K562 (cell line): ENCODE results near the gene TYROBP. TPM values are rescaled to one million over a fixed set of nuclear protein-coding genes. Genes with fewer than 3 reads are reported as not detected.

Experiments used
- ATAC-seq: fragments of 200-7000 bp; cut with Tn5 transposase; 3 replicates; pipeline ENCODE4 v1.9.1; 2020; ENCODE audit warnings: moderate library complexity
- BruUV-seq: library from RNA; stranded (reverse); fragments of 400-500 nt; replicated peaks from 2 replicates; lab custom pipeline; 2021; lab: Mats Ljungman, UMichigan
- CTCF ChIA-PET: fragments of 300-600 bp; formaldehyde crosslinking; extraction: SDS; loops from one replicate; lab custom pipeline; 2021; ENCODE audit warnings: low intra/inter-chr PET ratio; lab: Yijun Ruan, JAX
- POLR2A ChIA-PET: fragments of 300-600, 350-650 bp; sonication (Branson Sonifier 250); formaldehyde crosslinking; extraction: SDS; loops from one replicate; lab custom pipeline; 2021; ENCODE audit warnings: antibody characterized with exemption, inconsistent platforms; lab: Yijun Ruan, JAX
- DNase-seq, 4 experiments: peaks; one replicate each; pipeline versions ENCODE4 v3.0.0 to v3.0.0-alpha.2; 2011 to 2018; ENCODE audit warnings: low spot score in 3 of 4, mixed read lengths in 3 of 4; ENCODE audit errors: extremely low read depth in 1 of 4
- FAIRE-seq: peaks from 2 replicates; lab custom pipeline; 2011; peaks lifted over from hg19 to GRCh38; lab: Jason Lieb, UNC
- H2AFZ ChIP-seq: 2 replicates; pipeline ENCODE4 v1.6.0; 2011; ENCODE audit warnings: low read depth, low read length, control low read depth, inconsistent platforms
- H3K27ac ChIP-seq: fragments of 200-600 bp; 3 replicates; pipeline ENCODE4 v1.8.0; 2011; ENCODE audit warnings: low read depth, mild to moderate bottlenecking, control low read depth, inconsistent platforms, low read length, moderate library complexity, mixed read lengths; ENCODE audit errors: extremely low read depth
- H3K27me3 ChIP-seq, 2 experiments: fragments of 300-600 bp in 1 of 2; 2 replicates in 1 of 2; 3 replicates in 1 of 2; pipeline versions ENCODE4 v1.6.0 to v1.8.0; 2011; ENCODE audit warnings: inconsistent platforms in 2 of 2, low read length in 2 of 2, mild to moderate bottlenecking in 1 of 2, mixed read lengths in 1 of 2, moderate library complexity in 1 of 2; ENCODE audit not compliant: control insufficient read depth in 2 of 2, insufficient read depth in 2 of 2
- H3K36me3 ChIP-seq: fragments of 300-600 bp; 3 replicates; pipeline ENCODE4 v1.8.0; 2011; ENCODE audit warnings: mild to moderate bottlenecking, low read length, inconsistent platforms; ENCODE audit not compliant: control insufficient read depth, insufficient read depth
- H3K4me1 ChIP-seq, 2 experiments: fragments of 200-600 bp in 1 of 2; replicated peaks in 1 of 2; 2 replicates in 1 of 2; 3 replicates in 1 of 2; pipeline versions ENCODE4 v1.5.1 to v1.8.0; 2011; ENCODE audit warnings: inconsistent platforms in 2 of 2, low read length in 2 of 2, mild to moderate bottlenecking in 1 of 2, mixed read lengths in 1 of 2, moderate library complexity in 1 of 2; ENCODE audit not compliant: control insufficient read depth in 2 of 2, insufficient read depth in 2 of 2
- H3K4me2 ChIP-seq: 2 replicates; pipeline ENCODE4 v1.6.1; 2011; ENCODE audit warnings: low read length, control low read depth, inconsistent platforms, mixed read lengths; ENCODE audit not compliant: insufficient read depth
- H3K4me3 ChIP-seq: fragments of 200-600 bp; sonication (generic), shearing (Covaris generic); 2 replicates; pipeline ENCODE4 v1.5.1; 2016; ENCODE audit warnings: control low read depth, inconsistent platforms
- H3K79me2 ChIP-seq: fragments of 200-600 bp; 3 replicates; pipeline ENCODE4 v1.8.0; 2011; ENCODE audit warnings: low read length, inconsistent platforms; ENCODE audit not compliant: control insufficient read depth, insufficient read depth
- H3K9ac ChIP-seq, 2 experiments: 2 replicates each; pipeline versions ENCODE4 v1.6.0 to v1.6.1; 2011; ENCODE audit warnings: low read depth in 2 of 2, low read length in 2 of 2, control low read depth in 1 of 2, inconsistent platforms in 1 of 2, mild to moderate bottlenecking in 1 of 2, mixed read lengths in 1 of 2; ENCODE audit not compliant: insufficient read depth in 1 of 2
- H3K9me1 ChIP-seq: one replicate; pipeline ENCODE4 v1.6.0; 2011; ENCODE audit warnings: inconsistent platforms, mild to moderate bottlenecking, low read length, moderate library complexity; ENCODE audit not compliant: control insufficient read depth, insufficient read depth
- H3K9me3 ChIP-seq: replicated peaks from 2 replicates; pipeline ENCODE4 v1.5.1; 2011; ENCODE audit warnings: low read depth, low read length, inconsistent platforms; ENCODE audit not compliant: control insufficient read depth, insufficient read depth
- H4K20me1 ChIP-seq: replicated peaks from 2 replicates; pipeline ENCODE4 v1.6.1; 2011; ENCODE audit warnings: low read length, inconsistent platforms, mixed read lengths; ENCODE audit not compliant: control insufficient read depth, insufficient read depth
- CBFA2T2 ChIP-seq: fragments of 450-650 bp; conservative IDR thresholded peaks from 2 replicates; pipeline ENCODE4 v1.6.1; 2017; ENCODE audit warnings: mild to moderate bottlenecking
- HNRNPK ChIP-seq: fragments of 200-400 bp; formaldehyde crosslinking; IDR thresholded peaks from one replicate; pipeline ENCODE4 v1.6.1; 2018; ENCODE audit warnings: mild to moderate bottlenecking, low read depth, low read length; ENCODE audit not compliant: poor library complexity, severe bottlenecking
- KAT8 ChIP-seq: fragments of 450-650 bp; IDR thresholded peaks from 2 replicates; pipeline ENCODE4 v1.6.1; 2016; ENCODE audit warnings: low read depth, mild to moderate bottlenecking
- PHB2 ChIP-seq: fragments of 450-650 bp; IDR thresholded peaks from 2 replicates; pipeline ENCODE4 v1.6.1; 2017; ENCODE audit warnings: low read depth
- PTRF ChIP-seq: fragments of 450-650 bp; IDR thresholded peaks from 2 replicates; pipeline ENCODE4 v1.6.1; 2016; ENCODE audit warnings: mild to moderate bottlenecking, missing genetic modification characterization, missing compliant biosample characterization
- RB1 ChIP-seq: fragments of 450-650 bp; IDR thresholded peaks from 2 replicates; pipeline ENCODE4 v1.6.1; 2017; ENCODE audit warnings: low read depth, mild to moderate bottlenecking
- TOE1 ChIP-seq, 2 experiments: fragments of 450-650 bp in 1 of 2; sonication (generic) in 1 of 2; formaldehyde crosslinking in 1 of 2; IDR thresholded peaks; 2 replicates each; pipeline versions ENCODE4 v1.7.1 to v1.8.0; 2016 to 2022; ENCODE audit warnings: borderline replicate concordance in 2 of 2, mild to moderate bottlenecking in 2 of 2, antibody characterized with exemption in 1 of 2, inconsistent platforms in 1 of 2, low read depth in 1 of 2, missing genetic modification reagents in 1 of 2, moderate library complexity in 1 of 2
- ZNF12 ChIP-seq: sonication (generic); formaldehyde crosslinking; IDR thresholded peaks from 2 replicates; pipeline ENCODE4 v1.4.0; 2020; ENCODE audit warnings: mild to moderate bottlenecking, missing genetic modification reagents
- ZNF324 ChIP-seq: fragments of 250-450 bp; sonication (Bioruptor Pico); IDR thresholded peaks from 2 replicates; pipeline ENCODE4 v1.4.0; 2020; ENCODE audit warnings: mild to moderate bottlenecking
- ZNF384 ChIP-seq: IDR thresholded peaks from 2 replicates; pipeline ENCODE4 v1.6.1; 2012; ENCODE audit warnings: low read depth, low read length, improper control_type of control experiment
- WGBS: fragments of 100-300 bp; shearing (Covaris generic); methylation state at CpG from one replicate; pipeline ENCODE4 v1.1.6; 2016; ENCODE audit warnings: low coverage, mixed read lengths; ENCODE audit not compliant: insufficient coverage; ENCODE audit errors: missing lambda C conversion rate; 5-methylcytosine and 5-hydroxymethylcytosine counted together
- in situ Hi-C: fragments of 300-500 bp; cut with MboI; formaldehyde crosslinking; loops from 4 replicates; pipeline ENCODE4 v1.15.0; 2018; ENCODE audit warnings: inconsistent platforms, mixed read lengths
- intact Hi-C: fragments of 100-400 bp; cut with micrococcal nuclease; formaldehyde crosslinking; loops from 2 replicates; pipeline ENCODE4 v1.14.2; 2022
- polyA plus RNA-seq, 8 experiments: library from polyadenylated mRNA; depleted of rRNA in 4 of 8; stranded (reverse) in 5 of 8; unstranded in 3 of 8; fragments of >200 nt; fragmentation: Nextera tagmentation in 2 of 8; fragmentation: Illumina TruSeq in 1 of 8; extraction: Ambion mirVana in 2 of 8; extraction: Trizol in 1 of 8; gene quantifications; 2 replicates each; pipeline versions ENCODE4 v1.2.1 to v1.2.3, GENCODE V29; 2011 to 2014; ENCODE audit warnings: inconsistent platforms in 1 of 8, missing spikeins in 1 of 8
- total RNA-seq, 7 experiments: library from RNA; depleted of rRNA in 6 of 7; stranded (reverse); fragments of >200 nt in 6 of 7; fragmentation: Illumina TruSeq in 2 of 7; extraction: Trizol in 2 of 7; gene quantifications; 2 replicates each; pipeline versions ENCODE4 v1.2.1 to v1.2.3, GENCODE V29; 2011 to 2021; ENCODE audit warnings: low replicate concordance in 1 of 7
- TF ChIP-seq, protein P1 (sequence below): fragments of 450-650 bp; IDR thresholded peaks from 2 replicates; pipeline ENCODE4 v1.6.1; 2016; ENCODE audit warnings: low read depth, mild to moderate bottlenecking, moderate library complexity

The TYROBP gene
- total and polyA plus RNA-seq, 9 of the 15 experiments (the other 6 are each of a cell fraction or from before 2014, with no cell fraction given), result 0.72 to 8.2 (median 2.4) TPM

DNA sequence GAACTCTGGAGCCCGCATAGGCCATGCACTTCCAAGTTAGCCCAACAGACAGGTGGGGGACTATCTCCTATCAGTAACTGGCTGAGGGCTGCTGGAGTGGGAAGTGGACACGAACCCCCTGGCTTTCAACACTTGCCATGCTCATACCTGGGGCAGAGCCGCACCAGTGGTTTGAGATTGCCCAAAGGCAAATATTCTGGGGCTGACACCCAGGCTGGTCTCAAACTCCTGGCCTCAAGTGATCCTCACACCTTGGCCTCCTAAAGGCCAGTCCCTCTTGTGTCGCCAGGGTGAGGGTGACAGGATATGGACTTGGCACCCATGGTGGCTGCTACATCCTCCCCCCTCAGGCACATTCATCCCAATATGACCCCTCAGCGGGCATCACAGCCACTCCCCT lies 20.9 kb downstream of the TYROBP start (continued):
- TF ChIP-seq KAT8 (no peak), PTRF (tag) (no peak), TOE1 (IDR thresholded peaks at IDR 0.05; ENCODE audit: borderline replicate concordance) (no peak), TOE1 (CRISPR knock-in tag; IDR thresholded peaks at IDR 0.05; ENCODE audit: borderline replicate concordance, low read depth) (no peak), ZNF384 (no peak)
- TF ChIP-seq, protein P1, sequence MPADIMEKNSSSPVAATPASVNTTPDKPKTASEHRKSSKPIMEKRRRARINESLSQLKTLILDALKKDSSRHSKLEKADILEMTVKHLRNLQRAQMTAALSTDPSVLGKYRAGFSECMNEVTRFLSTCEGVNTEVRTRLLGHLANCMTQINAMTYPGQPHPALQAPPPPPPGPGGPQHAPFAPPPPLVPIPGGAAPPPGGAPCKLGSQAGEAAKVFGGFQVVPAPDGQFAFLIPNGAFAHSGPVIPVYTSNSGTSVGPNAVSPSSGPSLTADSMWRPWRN, result no peak
- TF ChIP-seq, all 486 proteins: peak for 0

DNA sequence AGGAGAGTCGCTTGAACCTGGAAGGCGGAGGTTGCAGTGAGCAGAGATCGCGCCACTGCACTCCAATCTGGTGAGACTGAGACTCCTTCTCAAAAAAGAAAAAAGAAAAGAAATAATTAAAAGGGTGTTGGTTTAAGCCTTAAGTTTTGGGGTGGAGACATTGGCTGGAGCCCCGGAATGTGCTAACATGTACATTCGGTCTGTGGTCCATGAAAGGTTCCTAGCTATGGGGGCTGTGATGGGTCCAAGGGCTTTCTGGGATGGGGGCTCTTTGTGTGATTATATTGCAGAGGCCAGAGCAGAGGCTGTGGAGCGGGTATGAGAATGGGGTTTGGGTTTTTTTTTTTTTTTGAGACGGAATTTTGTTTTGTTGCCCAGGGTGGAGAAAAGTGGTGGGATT lies 22.2 kb downstream of the TYROBP start:
- intact Hi-C loops, result no loop called here
- peaks cover 27% of the 10 kb centered on the region; the same call in 2 of the 3 replicates for H3K36me3 ChIP-seq

More for the DNA sequence above, 22.2 kb downstream of the TYROBP start:
- Histone ChIP-seq H3K9me3 (no peaks in the 10 kb centered on the region), H3K9me1 (no peaks in the 10 kb centered on the region), H3K4me2 (no peak overlapping the region), H3K4me3 (no peak overlapping the region), H4K20me1 (no peaks in the 10 kb centered on the region), H3K9ac (no peak overlapping the region), H3K79me2 (no peaks in the 10 kb centered on the region), H3K27me3 (no peaks in the 10 kb centered on the region), H3K4me1 (peaks cover 0 to 5% of the 10 kb centered on the region in 2 experiments; a peak in 1 of 5 replicates), H2AFZ (no peak overlapping the region), H3K27ac (no peak overlapping the region)
- in situ Hi-C loops, result loop anchor here (5.0 kb wide), 1 partner anchor 46 kb away; no protein-coding TSS in a partner anchor
- ChIA-PET CTCF (interaction anchor here (0.6 kb wide), 1 partner anchor 45 kb away, joined by 3 read pairs; no protein-coding TSS in a partner anchor), POLR2A (interaction anchor here (0.7 kb wide), 2 partner anchors 8 to 9 kb away, joined by 3 to 5 read pairs; no protein-coding TSS in a partner anchor)
- FAIRE-seq (no peak), DNase-seq (no peak), ATAC-seq (no peak)
- TF ChIP-seq RB1 (no peak), PHB2 (no peak), CBFA2T2 (no peak), ZNF12 (CRISPR knock-in tag) (no peak), ZNF324 (no peak), HNRNPK (no peak)
- BruUV-seq, result no TSS peak
- 58% methylated on average over 4 of the region's 8 CpGs for WGBS
